ENCODE measurements around the gene AIF1. TPM values are rescaled to one million over a fixed set of nuclear protein-coding genes. Genes with fewer than 3 reads are reported as not detected.
A peak's percentile ranks its signal among the peaks of the same experiment; 100 is the strongest.
"Not testable (repeated sequence)": the region's sequence is repeated elsewhere in the genome, so short reads cannot be mapped to it uniquely, and the experiment has no call there.

AIF1 gene
- total and polyA plus RNA-seq, 4 experiments from 2014 or later, result 5.2 to 11.0 (median 9.1) TPM

GRCh38 chr6:31586599-31587281 lies 28.3 kb upstream of the AIF1 start:
- Mint-ChIP-seq H3K4me1 (peaks cover 41 to 93% (median 68%) of the 10 kb centered on the region in 4 donors), H3K27ac (peak overlapping the region; percentile 92 to 98 (median 96)), H3K36me3 (peaks cover 16 to 18% of the 10 kb centered on the region in 2 donors), H3K27me3 (no peaks in the 10 kb centered on the region), H3K4me3 (peak overlapping the region; percentile 72 to 91 (median 83)), H3K9me3 (peaks cover 0 to 2% (median 0%) of the 10 kb centered on the region in 8 donors)
- H3K4me1 ChIP-seq (ENCODE audit: insufficient read depth, low read length), result peaks cover 74% of the 10 kb centered on the region
- CTCF ChIA-PET (ENCODE audit: partially characterized antibody), result interaction anchor here (1.1 to 19.9 kb wide), 4 partner anchors 6 to 92 kb away, joined by 3 to 962 read pairs (median 778); partner anchors contain the start of genes ATP6V1G2, LST1, LTB and NCR3
- no peaks in the 10 kb centered on the region for H3K36me3 ChIP-seq (ENCODE audit: insufficient read depth, low read length)
- peak in 4 of 5 donors; percentile 48 to 64 (median 49) for DNase-seq
- intact Hi-C loops (cut with micrococcal nuclease), result no loop called here
- POLR2A ChIA-PET (ENCODE audit: partially characterized antibody), result interaction anchor here (0.8 to 52.5 kb wide), 5 partner anchors 4 to 1258 kb away, joined by 3 to 3597 read pairs (median 45); partner anchors contain the start of genes ATP6V1G2, BAG6, DDX39B and HSPA1B
- no peaks in the 10 kb centered on the region for H3K9me3 ChIP-seq (ENCODE audit: control insufficient read depth in 1 of 2, low read length in 2 of 2)
- H3K27me3 ChIP-seq (ENCODE audit: insufficient read depth, low read length), result no peaks in the 10 kb centered on the region
- peak overlapping the region; percentile 62 for H3K27ac ChIP-seq (ENCODE audit: low read depth, low read length)
- H3K4me3 ChIP-seq (ENCODE audit: low read length in 2 of 2), result peak overlapping the region; percentile 7 to 17

DNA sequence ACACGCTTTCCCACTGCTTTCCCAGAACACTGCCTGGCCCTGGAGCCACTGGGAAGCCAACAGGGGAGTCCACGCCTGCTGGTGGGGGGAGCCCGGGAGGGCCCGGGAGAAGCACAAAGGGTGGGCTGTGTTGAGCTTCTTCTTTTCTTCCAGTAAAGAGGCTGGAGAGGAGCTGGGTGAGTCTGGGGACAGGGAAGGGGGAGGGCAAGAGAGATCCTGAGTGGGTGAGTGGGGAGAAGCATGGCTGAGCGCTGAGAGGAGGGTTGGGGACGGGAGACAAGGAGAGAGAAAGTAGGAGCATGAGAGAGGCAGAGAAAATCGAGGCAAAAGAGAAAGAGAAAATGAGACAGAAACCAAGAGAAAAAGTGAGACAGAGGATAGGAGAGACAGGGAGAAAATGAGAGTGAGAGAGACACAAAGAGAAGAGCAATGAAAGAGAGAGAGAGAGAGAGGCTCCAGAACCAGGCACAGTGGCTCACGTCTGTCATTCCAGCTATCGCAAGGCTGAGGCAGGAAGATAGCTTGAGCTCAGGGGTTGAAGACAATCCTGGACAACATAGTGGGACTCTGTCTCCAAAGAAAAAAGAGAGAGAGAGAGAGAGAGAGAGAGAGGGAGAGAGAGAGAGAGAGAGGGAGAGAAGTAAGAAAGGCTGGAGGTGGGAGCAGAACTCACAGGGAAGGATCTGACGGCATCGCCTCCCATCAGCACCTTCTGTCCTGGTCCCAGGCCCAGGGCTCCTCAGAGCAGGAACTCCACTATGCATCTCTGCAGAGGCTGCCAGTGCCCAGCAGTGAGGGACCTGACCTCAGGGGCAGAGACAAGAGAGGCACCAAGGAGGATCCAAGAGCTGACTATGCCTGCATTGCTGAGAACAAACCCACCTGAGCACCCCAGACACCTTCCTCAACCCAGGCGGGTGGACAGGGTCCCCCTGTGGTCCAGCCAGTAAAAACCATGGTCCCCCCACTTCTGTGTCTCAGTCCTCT lies 26.9 kb upstream of the AIF1 start:
- no peak for DNase-seq
- Histone ChIP-seq H3K27me3 (ENCODE audit: insufficient read depth, low read length) (no peaks in the 10 kb centered on the region), H3K4me1 (ENCODE audit: insufficient read depth, low read length) (peaks cover 78% of the 10 kb centered on the region), H3K36me3 (ENCODE audit: insufficient read depth, low read length) (no peaks in the 10 kb centered on the region), H3K27ac (ENCODE audit: low read depth, low read length) (peak overlapping the region; percentile 62), H3K9me3 (ENCODE audit: control insufficient read depth in 1 of 2, low read length in 2 of 2) (no peaks in the 10 kb centered on the region), H3K4me3 (ENCODE audit: low read length in 2 of 2) (no peak overlapping the region)
- peaks cover 46 to 93% (median 72%) of the 10 kb centered on the region in 4 donors for H3K4me1 Mint-ChIP-seq
- POLR2A ChIA-PET (ENCODE audit: partially characterized antibody), result interaction anchor here (1.0 to 52.5 kb wide), 3 partner anchors 5 to 240 kb away, joined by 3 to 3597 read pairs (median 3597); partner anchors contain the start of genes ATP6V1G2, DDX39B, HSPA1B and LST1
- peaks cover 4 to 6% of the 10 kb centered on the region in 2 donors for H3K36me3 Mint-ChIP-seq
- CTCF ChIA-PET (ENCODE audit: partially characterized antibody), result interaction anchor here (1.1 to 19.9 kb wide), 4 partner anchors 5 to 93 kb away, joined by 3 to 962 read pairs (median 778); partner anchors contain the start of genes ATP6V1G2, LST1, LTB and NCR3
- no peaks in the 10 kb centered on the region for H3K27me3 Mint-ChIP-seq
- H3K9me3 Mint-ChIP-seq, result peaks cover 0 to 2% (median 0%) of the 10 kb centered on the region in 8 donors
- intact Hi-C loops (cut with micrococcal nuclease), result no loop called here
- H3K4me3 Mint-ChIP-seq, result peak overlapping the region; percentile 73 to 90 (median 80)
- H3K27ac Mint-ChIP-seq, result peak overlapping the region; percentile 93 to 99 (median 96)

DNA sequence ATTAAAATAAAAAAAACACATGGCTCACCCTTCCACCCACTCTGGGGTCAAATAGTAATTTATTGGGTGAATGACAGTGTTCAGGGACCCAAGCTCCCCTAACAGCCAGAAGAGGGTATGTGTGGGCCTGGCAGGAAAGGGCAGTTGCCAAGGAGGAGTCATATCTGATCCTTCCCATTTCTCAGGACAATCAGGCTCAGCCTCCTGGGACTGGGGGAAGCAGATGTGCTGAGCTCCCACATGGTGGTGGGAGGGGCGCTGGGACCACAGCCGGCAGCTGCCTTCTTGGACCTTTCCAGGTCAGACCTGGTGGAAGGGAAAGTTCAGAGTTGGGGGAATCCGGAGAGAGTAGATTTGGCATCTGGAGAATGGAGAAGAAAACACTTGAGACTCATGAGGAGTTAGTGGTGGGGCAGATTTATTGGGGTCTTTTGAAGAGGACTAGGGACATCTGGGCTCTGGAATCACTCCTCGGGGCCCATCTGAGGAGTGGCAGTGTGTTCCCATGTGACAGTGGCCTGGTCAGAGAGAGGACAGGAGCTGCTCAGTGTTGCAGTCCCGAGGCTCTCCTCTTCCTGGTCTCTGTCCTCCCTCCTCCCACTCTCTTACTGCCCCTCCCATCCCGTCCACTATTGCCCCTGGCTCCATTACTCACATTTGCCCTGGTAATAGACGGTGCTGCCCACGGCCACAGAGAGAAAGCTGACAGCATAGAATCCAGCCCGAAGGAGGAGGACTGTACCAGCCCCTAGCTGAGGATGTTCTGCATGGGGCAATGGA lies 26.0 kb upstream of the AIF1 start:
- DNase-seq, result no peak
- POLR2A ChIA-PET (ENCODE audit: partially characterized antibody), result interaction anchor here (36.9 to 52.5 kb wide), 2 partner anchors 6 to 26 kb away, joined by 3597 read pairs; partner anchors contain the start of genes ATP6V1G2, DDX39B, LST1 and LTA
- Histone ChIP-seq H3K9me3 (ENCODE audit: control insufficient read depth in 1 of 2, low read length in 2 of 2) (no peaks in the 10 kb centered on the region), H3K4me3 (ENCODE audit: low read length in 2 of 2) (no peak overlapping the region), H3K36me3 (ENCODE audit: insufficient read depth, low read length) (no peaks in the 10 kb centered on the region), H3K27me3 (ENCODE audit: insufficient read depth, low read length) (no peaks in the 10 kb centered on the region), H3K27ac (ENCODE audit: low read depth, low read length) (peak overlapping the region; percentile 62), H3K4me1 (ENCODE audit: insufficient read depth, low read length) (peaks cover 78% of the 10 kb centered on the region)
- Mint-ChIP-seq H3K36me3 (peaks cover 4 to 6% of the 10 kb centered on the region in 2 donors), H3K27me3 (no peaks in the 10 kb centered on the region), H3K9me3 (peaks cover 0 to 5% (median 0%) of the 10 kb centered on the region in 8 donors), H3K4me3 (peak overlapping the region in 6 of 8 donors; percentile 9 to 49 (median 31)), H3K4me1 (peaks cover 49 to 95% (median 72%) of the 10 kb centered on the region in 4 donors), H3K27ac (peak overlapping the region; percentile 46 to 96 (median 87))
- intact Hi-C loops (cut with micrococcal nuclease), result no loop called here
- CTCF ChIA-PET (ENCODE audit: partially characterized antibody), result interaction anchor here (17.1 to 19.9 kb wide), 3 partner anchors 4 to 34 kb away, joined by 595 to 962 read pairs (median 962); partner anchors contain the start of genes ATP6V1G2, LST1, LTB and NCR3

GRCh38 chr6:31590691-31591090 lies 24.3 kb upstream of the AIF1 start:
- H3K36me3 ChIP-seq (ENCODE audit: insufficient read depth, low read length); H3K9me3 Mint-ChIP-seq; intact Hi-C loops (cut with micrococcal nuclease); H3K27ac ChIP-seq (ENCODE audit: low read depth, low read length); H3K27me3 ChIP-seq (ENCODE audit: insufficient read depth, low read length); H3K9me3 ChIP-seq (ENCODE audit: control insufficient read depth in 1 of 2, low read length in 2 of 2); DNase-seq; H3K4me3 ChIP-seq (ENCODE audit: low read length in 2 of 2); H3K27me3 Mint-ChIP-seq; H3K36me3 Mint-ChIP-seq: not testable (repeated sequence)
- Mint-ChIP-seq H3K4me1 (peaks cover 45 to 87% (median 66%) of the 10 kb centered on the region in 4 donors), H3K27ac (peak overlapping the region in 6 of 7 donors; percentile 43 to 88 (median 76)), H3K4me3 (peak overlapping the region in 1 of 8 donors; percentile 43)
- ChIA-PET POLR2A (ENCODE audit: partially characterized antibody) (interaction anchor here (36.9 kb wide), 1 partner anchor 27 kb away, joined by 3597 read pairs; the partner anchor contains the start of genes ATP6V1G2, DDX39B, LST1 and LTA), CTCF (ENCODE audit: partially characterized antibody) (interaction anchor here (19.7 to 19.9 kb wide), 2 partner anchors 10 to 36 kb away, joined by 595 to 962 read pairs; partner anchors contain the start of genes ATP6V1G2, LST1, LTB and NFKBIL1)
- peaks cover 73% of the 10 kb centered on the region for H3K4me1 ChIP-seq (ENCODE audit: insufficient read depth, low read length)

- H3K36me3 Mint-ChIP-seq, result peaks cover 4% of the 10 kb centered on the region in 2 donors
- H3K9me3 Mint-ChIP-seq, result peaks cover 0 to 5% (median 0%) of the 10 kb centered on the region in 8 donors
- Histone ChIP-seq H3K27me3 (ENCODE audit: insufficient read depth, low read length) (no peaks in the 10 kb centered on the region), H3K4me3 (ENCODE audit: low read length in 2 of 2) (peak overlapping the region in 1 of 2 donors; percentile 28), H3K4me1 (ENCODE audit: insufficient read depth, low read length) (peaks cover 72% of the 10 kb centered on the region), H3K9me3 (ENCODE audit: control insufficient read depth in 1 of 2, low read length in 2 of 2) (no peaks in the 10 kb centered on the region), H3K36me3 (ENCODE audit: insufficient read depth, low read length) (no peaks in the 10 kb centered on the region), H3K27ac (ENCODE audit: low read depth, low read length) (peak overlapping the region; percentile 37)
- H3K27me3 Mint-ChIP-seq, result no peaks in the 10 kb centered on the region
- peak overlapping the region; percentile 80 to 97 (median 88) for H3K27ac Mint-ChIP-seq
- ChIA-PET CTCF (ENCODE audit: partially characterized antibody) (interaction anchor here (1.7 to 19.9 kb wide), 3 partner anchors 11 to 98 kb away, joined by 7 to 1152 read pairs (median 962); partner anchors contain the start of genes ATP6V1G2, DDX39B, LST1 and LTA), POLR2A (ENCODE audit: partially characterized antibody) (interaction anchor here (0.7 to 36.9 kb wide), 7 partner anchors 29 to 1531 kb away, joined by 3 to 3597 read pairs (median 4); partner anchors contain the start of genes ATP6V1G2, BAG6, DDX39B and LST1)
- intact Hi-C loops (cut with micrococcal nuclease), result no loop called here
- DNase-seq, result no peak
- H3K4me1 Mint-ChIP-seq, result peaks cover 37 to 84% (median 61%) of the 10 kb centered on the region in 4 donors
- H3K4me3 Mint-ChIP-seq, result peak overlapping the region; percentile 57 to 84 (median 77)
These were observed 22.6 kb upstream of the AIF1 start for GRCh38 chr6:31592396-31592771.
